Mucosa of descending colon (tissue), 3 donors: ENCODE data around the gene SAPCD1. TPM values are rescaled to one million over a fixed set of nuclear protein-coding genes. Genes with fewer than 3 reads are reported as not detected.
A peak's percentile ranks its signal among the peaks of the same experiment; 100 is the strongest.

Experiments
- ATAC-seq: fragments of 200-7000 bp; cut with Tn5 transposase; one replicate; pipeline ENCODE4 v1.9.1; 2020; ENCODE audit warnings: mild to moderate bottlenecking, moderate library complexity
- DNase-seq, 3 donors: peaks; one replicate each; pipeline ENCODE4 v3.0.0-alpha.2; 2020
- H3K36me3 ChIP-seq: fragments of 200-600 bp; one replicate; pipeline ENCODE4 v1.8.0; 2021; ENCODE audit warnings: low read depth, mild to moderate bottlenecking
- H3K4me1 ChIP-seq: fragments of 200-600 bp; one replicate; pipeline ENCODE4 v1.8.0; 2021; ENCODE audit warnings: low read depth, mild to moderate bottlenecking
- H3K4me3 ChIP-seq: fragments of 200-600 bp; one replicate; pipeline ENCODE4 v1.8.0; 2021; ENCODE audit warnings: mild to moderate bottlenecking
- H3K9me3 ChIP-seq: fragments of 200-600 bp; one replicate; pipeline ENCODE4 v1.8.0; 2021; ENCODE audit warnings: mild to moderate bottlenecking
- CTCF ChIP-seq: fragments of 200-600 bp; IDR thresholded peaks from one replicate; pipeline ENCODE4 v1.8.0; 2022; ENCODE audit warnings: antibody characterized with exemption, mild to moderate bottlenecking
- intact Hi-C, 2 donors: fragments of 100-400 bp; cut with DNase I in 1 of 2; cut with micrococcal nuclease in 1 of 2; formaldehyde crosslinking; loops; one replicate each; pipeline versions ENCODE4 v1.11.0 to v1.11.1; 2022; cut with DNase I, micrococcal nuclease
- total RNA-seq, 3 donors: library from RNA; stranded (reverse); fragmentation: NEBNext Ultra II Directional in 2 of 3; extraction: Animal tissue kit (Norgen Biotek cat#: 25700) in 2 of 3; gene quantifications; one replicate each; pipeline versions ENCODE4 v1.2.1 to v1.2.4, GENCODE V29; 2021 to 2023
- donor health status: DM: no; HTN: no; CAD: no; lungs with moderate emphysema.
- donor health status: DM: no; HTN: no; CAD: no.
- donor health status: DM: no; HTN: yes; CAD: no.

Gene SAPCD1
- total RNA-seq, 3 donors from 2014 or later = 2.5 to 9.6 (median 4.3) TPM

GRCh38 chr6:31718265-31718664 is 44.2 kb upstream of the SAPCD1 start:
- peak; percentile 87 for ATAC-seq
- intact Hi-C loops = no loop called here
- no peak for TF ChIP-seq CTCF
- peaks cover 25% of the 10 kb centered on the region for H3K4me1 ChIP-seq
- no peaks in the 10 kb centered on the region for H3K36me3 ChIP-seq
- no peak overlapping the region for H3K4me3 ChIP-seq
- DNase-seq = peak in 2 of 3 donors; percentile 52 to 79
- no peaks in the 10 kb centered on the region for H3K9me3 ChIP-seq

GRCh38 chr6:31719001-31719400 is 43.5 kb upstream of the SAPCD1 start:
- no peaks in the 10 kb centered on the region for H3K36me3 ChIP-seq
- no peak for ATAC-seq
- intact Hi-C loops = no loop called here
- H3K4me1 ChIP-seq = peaks cover 21% of the 10 kb centered on the region
- no peaks in the 10 kb centered on the region for H3K9me3 ChIP-seq
- TF ChIP-seq CTCF = no peak
- no peak overlapping the region for H3K4me3 ChIP-seq
- no peak for DNase-seq

- ATAC-seq = peak; percentile 6
- H3K36me3 ChIP-seq = no peaks in the 10 kb centered on the region
- H3K9me3 ChIP-seq = no peaks in the 10 kb centered on the region
- H3K4me1 ChIP-seq = peaks cover 16% of the 10 kb centered on the region
- H3K4me3 ChIP-seq = no peak overlapping the region
- intact Hi-C loops = no loop called here
- TF ChIP-seq CTCF = no peak
- no peak for DNase-seq
Observed at GRCh38 chr6:31720196-31720770, 42.2 kb upstream of the SAPCD1 start.

- H3K4me3 ChIP-seq = no peak within 1 kb of the TSS
- H3K36me3 ChIP-seq = no peaks in the 10 kb centered on the region
- TF ChIP-seq CTCF = no peak
- no peaks in the 10 kb centered on the region for H3K9me3 ChIP-seq
- no peak for DNase-seq
- intact Hi-C loops = no loop called here
- no peak for ATAC-seq
- peaks cover 21% of the 10 kb centered on the region for H3K4me1 ChIP-seq
Observed at GRCh38 chr6:31721351-31722020, 41.0 kb upstream of the SAPCD1 start, which contains the start of gene LY6G6C. TSS of gene LY6G6C (minus strand) at chr6:31721746. CDS start at chr6:31721679, 67 bp downstream.

- TF ChIP-seq CTCF = no peak
- Histone ChIP-seq H3K36me3 (no peaks in the 10 kb centered on the region), H3K9me3 (no peaks in the 10 kb centered on the region), H3K4me3 (no peak overlapping the region), H3K4me1 (peaks cover 25% of the 10 kb centered on the region)
- intact Hi-C loops = no loop called here
- ATAC-seq (peak; percentile 4), DNase-seq (no peak)
Observed at GRCh38 chr6:31722173-31722572, 40.3 kb upstream of the SAPCD1 start.
